Neural cell (in vitro differentiated cells): ENCODE data around the gene SLC28A1. TPM values are rescaled to one million over a fixed set of nuclear protein-coding genes. Genes with fewer than 3 reads are reported as not detected.
"Not testable (repeated sequence)": the region's sequence is repeated elsewhere in the genome, so short reads cannot be mapped to it uniquely, and the experiment has no call there.

ENCODE experiments used
- H2AFZ ChIP-seq: fragments of 200-600, 300-800 bp; sonication (generic), shearing (Covaris generic); 2 replicates; pipeline ENCODE4 v1.6.0; 2014; ENCODE audit warnings: low read depth, mild to moderate bottlenecking, antibody characterized with exemption, low read length, moderate library complexity
- H3F3A ChIP-seq: fragments of 200-600 bp; shearing (Covaris generic); 2 replicates; pipeline ENCODE4 v1.6.1; 2016; ENCODE audit warnings: mild to moderate bottlenecking, moderate library complexity, mixed read lengths, antibody characterized with exemption, low read length; ENCODE audit not compliant: insufficient read depth, poor library complexity, severe bottlenecking
- H3K27ac ChIP-seq: fragments of 200-600, 300-800 bp; sonication (generic), shearing (Covaris generic); 2 replicates; pipeline ENCODE4 v1.5.1; 2014; ENCODE audit warnings: mild to moderate bottlenecking, low read length, moderate library complexity
- H3K27me3 ChIP-seq: fragments of 300-800, 200-600 bp; sonication (generic), shearing (Covaris generic); 2 replicates; pipeline ENCODE4 v1.6.0; 2014; ENCODE audit warnings: mild to moderate bottlenecking, low read depth, low read length, moderate library complexity; ENCODE audit not compliant: insufficient read depth
- H3K36me3 ChIP-seq: fragments of 300-800, 200-600 bp; sonication (generic), shearing (Covaris generic); 2 replicates; pipeline ENCODE4 v1.5.1; 2014; ENCODE audit warnings: mild to moderate bottlenecking, antibody characterized with exemption, low read length, moderate library complexity; ENCODE audit not compliant: insufficient read depth
- H3K4me2 ChIP-seq: fragments of 300-800, 200-600 bp; sonication (generic), shearing (Covaris generic); 2 replicates; pipeline ENCODE4 v1.6.0; 2014; ENCODE audit warnings: mild to moderate bottlenecking, low read length
- H3K4me3 ChIP-seq: fragments of 300-800, 200-600 bp; sonication (generic), shearing (Covaris generic); 2 replicates; pipeline ENCODE4 v1.5.1; 2014; ENCODE audit warnings: mild to moderate bottlenecking, low read length, moderate library complexity
- H3K79me2 ChIP-seq: fragments of 200-600 bp; shearing (Covaris generic); replicated peaks from 2 replicates; pipeline ENCODE4 v1.6.0; 2014; ENCODE audit warnings: mild to moderate bottlenecking, low read length, moderate library complexity; ENCODE audit not compliant: insufficient read depth
- H3K9ac ChIP-seq: fragments of 300-800, 200-600 bp; sonication (generic), shearing (Covaris generic); 2 replicates; pipeline ENCODE4 v1.6.1; 2016; ENCODE audit warnings: mild to moderate bottlenecking, low read length, mixed read lengths
- H3K9me2 ChIP-seq: fragments of 200-600 bp; shearing (Covaris generic); 2 replicates; pipeline ENCODE4 v1.6.1; 2016; ENCODE audit warnings: mild to moderate bottlenecking, low read length, mixed read lengths; ENCODE audit not compliant: insufficient read depth
- H3K9me3 ChIP-seq: fragments of 200-600, 300-800 bp; sonication (generic), shearing (Covaris generic); 2 replicates; pipeline ENCODE4 v1.6.1; 2016; ENCODE audit warnings: mild to moderate bottlenecking, mixed run types, low read length, moderate library complexity, mixed read lengths
- H4K20me1 ChIP-seq: fragments of 200-600 bp; shearing (Covaris generic); 2 replicates; pipeline ENCODE4 v1.6.1; 2016; ENCODE audit warnings: mild to moderate bottlenecking, mixed run types; ENCODE audit not compliant: insufficient read depth
- CTCF ChIP-seq: fragments of 450-650 bp; IDR thresholded peaks from 2 replicates; pipeline ENCODE4 v1.5.1; 2014; ENCODE audit warnings: antibody characterized with exemption, mild to moderate bottlenecking, moderate library complexity; ENCODE audit not compliant: poor library complexity, severe bottlenecking
- EP300 ChIP-seq: fragments of 450-650 bp; conservative IDR thresholded peaks from 2 replicates; pipeline ENCODE4 v1.6.1; 2014; ENCODE audit warnings: antibody characterized with exemption, mild to moderate bottlenecking, moderate library complexity; ENCODE audit not compliant: poor library complexity, severe bottlenecking
- EZH2 ChIP-seq: fragments of 200-600, 300-800 bp; shearing (Covaris generic), sonication (generic); IDR thresholded peaks from 2 replicates; pipeline ENCODE4 v1.6.1; 2014; ENCODE audit warnings: antibody characterized with exemption, low read length, borderline replicate concordance, mild to moderate bottlenecking; ENCODE audit not compliant: insufficient read depth, poor library complexity, severe bottlenecking
- MXI1 ChIP-seq: fragments of 450-650 bp; conservative IDR thresholded peaks from 2 replicates; pipeline ENCODE4 v1.6.1; 2014; ENCODE audit warnings: antibody characterized with exemption, mild to moderate bottlenecking; ENCODE audit not compliant: poor library complexity, severe bottlenecking
- POLR2AphosphoS5 ChIP-seq: IDR thresholded peaks from 2 replicates; pipeline ENCODE4 v1.6.1; 2012
- RAD21 ChIP-seq: fragments of 450-650 bp; conservative IDR thresholded peaks from 2 replicates; pipeline ENCODE4 v1.6.1; 2014; ENCODE audit warnings: antibody characterized with exemption, mild to moderate bottlenecking, moderate library complexity
- REST ChIP-seq: IDR thresholded peaks from 2 replicates; pipeline ENCODE4 v1.6.1; 2012; ENCODE audit warnings: borderline replicate concordance
- SMC3 ChIP-seq: fragments of 450-650 bp; conservative IDR thresholded peaks from 2 replicates; pipeline ENCODE4 v1.6.1; 2014; ENCODE audit warnings: antibody characterized with exemption, mild to moderate bottlenecking, moderate library complexity; ENCODE audit not compliant: poor library complexity
- TAF1 ChIP-seq: IDR thresholded peaks from 2 replicates; pipeline ENCODE4 v1.6.1; 2012; ENCODE audit warnings: low read depth
- polyA plus RNA-seq: library from polyadenylated mRNA; depleted of rRNA; stranded (reverse); fragments of >200 nt; gene quantifications from 2 replicates; pipeline ENCODE4 v1.2.3, GENCODE V29; 2014

Gene SLC28A1
- polyA plus RNA-seq, 1 donor from 2014 or later, result not detected

GRCh38 chr15:84844964-84845363 is 39.5 kb upstream of the SLC28A1 start:
- Histone ChIP-seq H3K9me3 (no peaks in the 10 kb centered on the region), H2AFZ (no peak overlapping the region), H4K20me1 (no peaks in the 10 kb centered on the region), H3K79me2 (no peaks in the 10 kb centered on the region), H3F3A (no peaks in the 10 kb centered on the region), H3K36me3 (no peaks in the 10 kb centered on the region), H3K4me2 (no peak overlapping the region), H3K9me2 (no peaks in the 10 kb centered on the region), H3K9ac (no peak overlapping the region), H3K4me3 (no peak overlapping the region), H3K27me3 (no peaks in the 10 kb centered on the region), H3K27ac (no peak overlapping the region)
- TF ChIP-seq SMC3, result no peak
- TF ChIP-seq POLR2AphosphoS5, result no peak
- TF ChIP-seq RAD21, result no peak
- no peak for TF ChIP-seq MXI1
- TF ChIP-seq TAF1, result no peak
- TF ChIP-seq REST, result no peak
- TF ChIP-seq EP300, result no peak
- TF ChIP-seq CTCF, result no peak
- TF ChIP-seq EZH2, result no peak

- not testable (repeated sequence) for H4K20me1 ChIP-seq, H2AFZ ChIP-seq, H3K36me3 ChIP-seq, H3F3A ChIP-seq, H3K27ac ChIP-seq, H3K4me3 ChIP-seq, H3K9ac ChIP-seq, H3K79me2 ChIP-seq, H3K9me3 ChIP-seq, H3K27me3 ChIP-seq, H3K9me2 ChIP-seq, H3K4me2 ChIP-seq
Measured at GRCh38 chr15:84845631-84846030, 38.8 kb upstream of the SLC28A1 start.

- TF ChIP-seq SMC3 (no peak), CTCF (no peak), EP300 (no peak)
- Histone ChIP-seq H3K27me3 (no peaks in the 10 kb centered on the region), H3K9ac (no peak overlapping the region), H3K9me2 (no peaks in the 10 kb centered on the region), H3K9me3 (no peaks in the 10 kb centered on the region), H3K27ac (no peak overlapping the region), H3K79me2 (no peaks in the 10 kb centered on the region), H2AFZ (no peak overlapping the region), H3K36me3 (no peaks in the 10 kb centered on the region), H3K4me3 (no peak overlapping the region), H3F3A (no peaks in the 10 kb centered on the region), H3K4me2 (no peak overlapping the region), H4K20me1 (no peaks in the 10 kb centered on the region)
Measured at GRCh38 chr15:84846269-84846668, 38.2 kb upstream of the SLC28A1 start.
